Mucosa of descending colon (tissue), 3 donors: ENCODE data around the gene EDN3. TPM values are rescaled to one million over a fixed set of nuclear protein-coding genes. Genes with fewer than 3 reads are reported as not detected.

Experiments
- ATAC-seq: fragments of 200-7000 bp; cut with Tn5 transposase; one replicate; pipeline ENCODE4 v1.9.1; 2020; ENCODE audit warnings: mild to moderate bottlenecking, moderate library complexity
- DNase-seq, 3 donors: peaks; one replicate each; pipeline ENCODE4 v3.0.0-alpha.2; 2020
- H3K36me3 ChIP-seq: fragments of 200-600 bp; one replicate; pipeline ENCODE4 v1.8.0; 2021; ENCODE audit warnings: low read depth, mild to moderate bottlenecking
- H3K4me1 ChIP-seq: fragments of 200-600 bp; one replicate; pipeline ENCODE4 v1.8.0; 2021; ENCODE audit warnings: low read depth, mild to moderate bottlenecking
- H3K4me3 ChIP-seq: fragments of 200-600 bp; one replicate; pipeline ENCODE4 v1.8.0; 2021; ENCODE audit warnings: mild to moderate bottlenecking
- H3K9me3 ChIP-seq: fragments of 200-600 bp; one replicate; pipeline ENCODE4 v1.8.0; 2021; ENCODE audit warnings: mild to moderate bottlenecking
- intact Hi-C, 2 donors: fragments of 100-400 bp; cut with DNase I in 1 of 2; cut with micrococcal nuclease in 1 of 2; formaldehyde crosslinking; loops; one replicate each; pipeline versions ENCODE4 v1.11.0 to v1.11.1; 2022; cut with DNase I, micrococcal nuclease
- total RNA-seq, 3 donors: library from RNA; stranded (reverse); fragmentation: NEBNext Ultra II Directional in 2 of 3; extraction: Animal tissue kit (Norgen Biotek cat#: 25700) in 2 of 3; gene quantifications; one replicate each; pipeline versions ENCODE4 v1.2.1 to v1.2.4, GENCODE V29; 2021 to 2023
- TF ChIP-seq, protein P1 (sequence below): fragments of 200-600 bp; IDR thresholded peaks from one replicate; pipeline ENCODE4 v1.8.0; 2022; ENCODE audit warnings: antibody characterized with exemption, mild to moderate bottlenecking
- donor health status: DM: no; HTN: no; CAD: no; lungs with moderate emphysema.
- donor health status: DM: no; HTN: no; CAD: no.
- donor health status: DM: no; HTN: yes; CAD: no.

Gene EDN3
- total RNA-seq, 3 donors from 2014 or later = 34.3 to 80.4 (median 51.1) TPM

DNA sequence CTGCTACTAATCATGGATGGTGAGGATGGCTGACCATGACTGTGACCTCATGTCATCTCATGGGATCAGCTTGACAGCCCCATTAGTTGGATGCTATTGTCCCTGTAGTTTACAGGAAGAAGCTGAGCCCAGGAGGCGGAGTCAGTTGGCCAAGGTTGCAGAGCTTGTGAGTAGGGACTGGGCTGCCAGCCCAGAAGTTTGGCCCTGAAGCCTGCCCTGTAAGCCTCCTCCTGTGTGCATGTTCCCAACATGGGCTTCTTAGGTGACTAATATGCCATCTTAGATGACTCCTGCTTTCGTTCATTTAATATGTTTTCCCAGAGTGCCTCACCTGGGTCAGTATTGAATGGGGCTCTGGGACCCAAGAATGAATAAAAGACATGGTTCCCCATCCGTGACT lies 6.9 kb downstream of the EDN3 start:
- ATAC-seq (peak; percentile 10), DNase-seq (peak; percentile 51 to 65 (median 60))
- intact Hi-C loops = no loop called here
- H3K4me1 ChIP-seq = peaks cover 9% of the 10 kb centered on the region
- H3K9me3 ChIP-seq = no peaks in the 10 kb centered on the region
- no peaks in the 10 kb centered on the region for H3K36me3 ChIP-seq
- TF ChIP-seq, protein P1, sequence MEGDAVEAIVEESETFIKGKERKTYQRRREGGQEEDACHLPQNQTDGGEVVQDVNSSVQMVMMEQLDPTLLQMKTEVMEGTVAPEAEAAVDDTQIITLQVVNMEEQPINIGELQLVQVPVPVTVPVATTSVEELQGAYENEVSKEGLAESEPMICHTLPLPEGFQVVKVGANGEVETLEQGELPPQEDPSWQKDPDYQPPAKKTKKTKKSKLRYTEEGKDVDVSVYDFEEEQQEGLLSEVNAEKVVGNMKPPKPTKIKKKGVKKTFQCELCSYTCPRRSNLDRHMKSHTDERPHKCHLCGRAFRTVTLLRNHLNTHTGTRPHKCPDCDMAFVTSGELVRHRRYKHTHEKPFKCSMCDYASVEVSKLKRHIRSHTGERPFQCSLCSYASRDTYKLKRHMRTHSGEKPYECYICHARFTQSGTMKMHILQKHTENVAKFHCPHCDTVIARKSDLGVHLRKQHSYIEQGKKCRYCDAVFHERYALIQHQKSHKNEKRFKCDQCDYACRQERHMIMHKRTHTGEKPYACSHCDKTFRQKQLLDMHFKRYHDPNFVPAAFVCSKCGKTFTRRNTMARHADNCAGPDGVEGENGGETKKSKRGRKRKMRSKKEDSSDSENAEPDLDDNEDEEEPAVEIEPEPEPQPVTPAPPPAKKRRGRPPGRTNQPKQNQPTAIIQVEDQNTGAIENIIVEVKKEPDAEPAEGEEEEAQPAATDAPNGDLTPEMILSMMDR = no peak
- H3K4me3 ChIP-seq = no peak overlapping the region

DNA sequence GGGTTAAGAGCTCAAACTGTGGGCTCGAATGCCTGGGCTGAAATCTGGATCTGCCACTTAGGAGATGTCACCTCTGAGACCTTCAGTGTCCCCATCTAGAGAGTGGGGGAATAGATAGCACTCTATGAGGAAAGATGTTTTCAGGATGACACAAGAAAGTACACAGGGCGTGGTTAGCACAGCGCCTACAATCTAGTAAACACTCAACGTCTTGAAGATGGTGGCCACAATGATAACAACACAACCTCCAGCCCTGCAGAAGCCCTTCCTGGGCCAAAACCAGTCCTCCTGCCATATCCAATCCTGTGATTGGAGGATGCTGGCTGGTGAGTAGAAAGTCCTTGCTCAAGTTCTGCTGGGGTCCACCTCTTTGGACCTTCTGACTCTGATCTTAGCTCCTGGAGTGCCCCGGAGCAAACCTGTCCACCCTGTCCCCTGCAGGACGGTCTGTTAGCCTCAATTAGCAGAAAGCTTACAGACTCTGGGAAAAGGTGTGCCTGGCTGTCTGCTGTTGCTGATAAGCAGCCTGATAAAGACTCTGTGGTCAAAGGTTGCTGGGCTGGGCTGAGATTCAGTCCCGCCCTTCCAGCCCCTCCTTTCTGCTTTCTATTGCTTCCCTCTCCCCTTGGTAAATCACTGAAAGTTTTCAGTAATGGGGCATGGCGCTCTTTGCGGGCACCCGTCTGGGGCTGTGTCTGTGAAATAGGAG lies 8.2 kb downstream of the EDN3 start:
- ATAC-seq (peak; percentile 97), DNase-seq (peak; percentile 66 to 97 (median 74))
- Histone ChIP-seq H3K9me3 (no peaks in the 10 kb centered on the region), H3K4me1 (peaks cover 9% of the 10 kb centered on the region), H3K4me3 (no peak overlapping the region), H3K36me3 (no peaks in the 10 kb centered on the region)
- TF ChIP-seq, protein P1 = no peak
- intact Hi-C loops = no loop called here

DNA sequence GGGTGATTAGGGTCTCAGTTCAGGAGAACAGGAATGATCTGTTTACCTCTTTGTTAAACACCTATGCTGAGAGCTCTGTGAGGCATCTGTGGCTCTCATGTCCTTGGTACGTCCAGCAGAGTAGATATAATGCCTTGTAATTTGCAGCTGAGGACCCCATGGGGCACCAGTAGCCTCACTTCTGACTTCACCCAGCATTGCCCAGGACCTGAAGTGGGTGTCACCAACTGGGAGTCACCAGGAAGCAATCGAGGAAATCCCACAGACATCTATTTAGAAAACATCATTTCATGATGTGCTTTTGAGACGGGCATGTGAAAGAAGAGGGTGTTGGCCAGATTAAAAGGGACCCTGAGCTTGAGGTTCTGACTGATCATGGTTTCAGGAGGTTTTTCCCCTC lies 8.8 kb downstream of the EDN3 start:
- intact Hi-C loops = no loop called here
- TF ChIP-seq, protein P1 = no peak
- Histone ChIP-seq H3K9me3 (no peaks in the 10 kb centered on the region), H3K36me3 (no peaks in the 10 kb centered on the region), H3K4me3 (no peak overlapping the region), H3K4me1 (peaks cover 9% of the 10 kb centered on the region)
- ATAC-seq (peak; percentile 57), DNase-seq (peak in 1 of 3 donors; percentile 49)

DNA sequence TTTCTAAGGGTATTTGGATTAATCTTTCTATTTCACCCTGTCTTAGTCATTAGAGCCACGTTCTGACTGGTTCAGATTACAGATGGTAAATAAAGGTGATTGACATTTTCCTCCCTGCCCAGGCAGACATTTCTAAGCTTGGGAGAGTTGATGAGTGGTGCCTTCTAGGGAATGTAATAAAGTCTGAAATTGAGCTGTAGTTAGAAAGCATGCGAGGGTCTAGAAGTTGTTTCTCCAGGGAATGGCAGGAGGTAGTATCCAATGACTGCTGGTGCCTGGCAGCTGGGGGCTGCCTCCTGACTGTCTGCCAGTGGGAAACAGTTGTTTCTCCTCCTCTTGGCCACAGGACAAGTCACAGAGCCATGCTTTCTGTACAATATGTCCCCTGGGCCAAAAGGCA lies 14.6 kb downstream of the EDN3 start:
- H3K9me3 ChIP-seq = no peaks in the 10 kb centered on the region
- DNase-seq (no peak), ATAC-seq (no peak)
- intact Hi-C loops = no loop called here
- H3K36me3 ChIP-seq = no peaks in the 10 kb centered on the region
- H3K4me1 ChIP-seq = peaks cover 10% of the 10 kb centered on the region
- no peak overlapping the region for H3K4me3 ChIP-seq
- TF ChIP-seq, protein P1 = no peak

DNA sequence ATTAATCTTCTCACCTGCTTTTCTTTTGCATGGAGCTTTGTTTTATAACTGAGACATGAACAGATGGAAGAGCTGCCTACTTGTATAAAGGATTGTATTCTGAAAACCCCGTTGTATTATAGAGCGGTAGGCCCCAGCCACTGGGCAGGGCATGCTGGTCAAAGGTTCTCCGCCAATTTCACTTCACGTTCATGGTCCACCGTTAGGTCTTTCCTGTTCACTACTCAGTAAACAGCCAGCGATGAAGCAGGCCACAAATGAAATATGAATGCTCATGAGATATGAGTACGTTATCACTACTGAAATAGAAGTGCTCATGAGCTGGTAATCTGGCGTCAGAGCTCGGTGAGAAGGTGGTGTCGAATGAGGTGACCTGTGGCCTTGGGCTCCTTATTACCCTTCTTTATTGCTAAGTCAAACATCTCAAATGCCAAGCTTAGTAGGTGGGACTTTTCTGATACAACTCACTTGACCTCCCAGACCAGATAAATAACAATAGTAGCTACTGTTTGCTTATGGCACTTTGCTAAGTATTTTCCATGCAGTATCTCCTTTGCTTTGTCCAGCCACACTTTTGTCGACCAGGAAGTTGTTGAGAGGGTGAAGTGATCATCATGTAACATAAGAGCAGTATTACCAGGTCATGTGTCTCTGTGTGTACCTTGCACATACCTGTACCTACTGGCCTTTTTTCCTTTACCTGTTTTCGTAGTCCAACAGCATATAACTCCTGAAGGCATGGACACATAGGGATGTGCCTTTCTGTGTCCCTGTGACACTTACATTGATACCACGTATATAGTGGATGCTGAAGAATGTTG lies 16.7 kb downstream of the EDN3 start:
- H3K36me3 ChIP-seq = no peaks in the 10 kb centered on the region
- H3K4me1 ChIP-seq = peaks cover 10% of the 10 kb centered on the region
- ATAC-seq = peak; percentile 88

More for the DNA sequence above, 16.7 kb downstream of the EDN3 start:
- no peaks in the 10 kb centered on the region for H3K9me3 ChIP-seq
- intact Hi-C loops = no loop called here
- peak; percentile 54 to 75 (median 59) for DNase-seq
- TF ChIP-seq, protein P1 = no peak
- H3K4me3 ChIP-seq = no peak overlapping the region
